ENCODE results near the gene HNRNPA0.
"Not testable (repeated sequence)": the region's sequence is repeated elsewhere in the genome, so short reads cannot be mapped to it uniquely, and the experiment has no call there.

The HNRNPA0 gene

DNA sequence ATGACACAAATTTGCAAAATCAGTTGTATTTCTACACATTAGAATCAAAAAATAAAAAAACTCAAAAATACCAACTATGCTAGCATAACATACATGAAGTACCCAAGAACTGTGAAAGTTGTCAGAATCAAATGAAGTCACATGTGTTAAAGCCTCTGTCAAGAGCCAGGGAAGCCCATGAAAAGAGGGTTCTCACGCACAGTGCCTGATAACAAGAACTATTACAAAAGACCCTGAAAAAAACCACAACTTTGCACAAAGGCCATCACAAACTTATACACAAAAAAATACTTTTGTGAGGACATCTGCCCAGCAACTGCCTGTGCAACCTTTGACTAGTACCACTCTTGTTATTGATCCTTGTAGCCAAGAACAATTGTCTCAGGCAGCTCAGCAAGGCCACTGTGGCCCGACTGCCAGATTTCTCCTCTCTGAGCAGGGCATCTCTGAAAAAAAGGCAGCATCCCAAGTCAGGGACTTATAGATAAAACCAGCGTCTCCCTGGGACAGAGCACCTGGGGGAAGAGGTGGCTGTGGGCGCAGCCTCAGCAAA is 28.9 kb upstream of the HNRNPA0 start:
- Histone ChIP-seq H3K27ac (ENCODE audit: insufficient read depth, low read length, poor library complexity, severe bottlenecking) (no peak overlapping the region), H3K27me3 (replicated peaks; ENCODE audit: control insufficient read depth, insufficient read depth, low read length, poor library complexity, severe bottlenecking) (no peaks in the 10 kb centered on the region), H3K4me1 (ENCODE audit: control insufficient read depth, insufficient read depth, low read length, poor library complexity, severe bottlenecking) (no peaks in the 10 kb centered on the region), H3K9me3 (ENCODE audit: control insufficient read depth, low read length) (no peaks in the 10 kb centered on the region), H3K36me3 (ENCODE audit: control insufficient read depth, insufficient read depth, low read length) (no peaks in the 10 kb centered on the region), H3K4me3 (ENCODE audit: insufficient read depth, low read depth, low read length, poor library complexity, severe bottlenecking) (no peak overlapping the region)
- no peak for DNase-seq

DNA sequence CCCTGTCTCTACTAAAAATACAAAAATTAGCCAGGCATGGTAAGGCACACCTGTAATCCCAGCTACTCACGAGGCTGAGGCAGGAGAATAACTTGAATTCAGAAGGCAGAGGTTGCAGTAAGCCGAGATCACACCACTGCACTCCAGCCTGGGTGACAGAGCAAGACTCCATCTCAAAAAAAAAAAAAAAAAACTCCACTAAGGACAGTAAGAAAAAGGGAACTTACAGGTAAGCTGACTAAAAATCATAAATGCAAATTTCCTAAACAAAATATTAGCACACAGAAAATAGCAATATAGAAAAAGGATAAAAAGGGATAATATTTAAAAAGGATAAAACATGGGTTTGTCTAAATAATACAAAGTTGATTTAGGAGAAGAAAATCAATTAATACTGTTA is 27.9 kb upstream of the HNRNPA0 start:
- no peaks in the 10 kb centered on the region for H3K27me3 ChIP-seq (replicated peaks; ENCODE audit: control insufficient read depth, insufficient read depth, low read length, poor library complexity, severe bottlenecking)
- H3K9me3 ChIP-seq (ENCODE audit: control insufficient read depth, low read length), result no peaks in the 10 kb centered on the region
- no peak overlapping the region for H3K27ac ChIP-seq (ENCODE audit: insufficient read depth, low read length, poor library complexity, severe bottlenecking)
- H3K4me1 ChIP-seq (ENCODE audit: control insufficient read depth, insufficient read depth, low read length, poor library complexity, severe bottlenecking), result no peaks in the 10 kb centered on the region
- no peak for DNase-seq
- no peaks in the 10 kb centered on the region for H3K36me3 ChIP-seq (ENCODE audit: control insufficient read depth, insufficient read depth, low read length)
- H3K4me3 ChIP-seq (ENCODE audit: insufficient read depth, low read depth, low read length, poor library complexity, severe bottlenecking), result no peak overlapping the region

DNA sequence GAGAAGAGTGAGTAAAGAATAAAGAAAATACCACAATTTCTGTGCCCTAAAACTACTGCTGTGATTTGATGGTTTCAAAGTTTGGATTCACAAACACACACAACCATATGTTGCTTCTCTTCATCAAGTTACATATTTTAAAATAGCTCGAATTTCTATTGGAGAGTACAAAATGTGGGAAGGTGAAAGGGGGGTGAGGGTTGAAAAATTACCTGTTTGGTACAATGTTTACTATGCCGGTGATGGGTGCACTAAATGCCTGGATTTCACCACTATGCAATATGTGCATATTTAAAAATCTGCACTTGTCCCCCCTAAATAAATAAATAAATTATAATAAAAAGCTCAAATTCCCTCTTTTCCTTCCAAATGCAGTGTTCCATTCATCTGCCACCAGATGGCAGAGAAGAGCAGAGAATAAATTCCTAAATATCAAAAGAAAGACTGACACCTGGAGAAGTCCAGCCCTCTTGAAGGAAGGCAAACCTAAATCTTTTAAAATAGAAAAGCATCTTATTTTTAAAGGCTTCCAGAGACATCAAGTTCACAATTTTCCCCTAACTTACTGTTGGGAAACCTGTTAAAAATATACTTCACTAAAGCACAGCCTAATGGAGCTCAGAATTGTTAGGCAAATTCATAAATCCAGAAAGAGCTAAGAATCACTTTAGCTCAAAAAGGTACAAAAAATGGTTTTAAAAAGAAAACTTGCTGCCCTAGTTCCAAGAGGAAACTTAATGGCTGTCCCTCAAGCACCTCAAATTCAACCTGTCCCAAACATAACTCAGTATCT is 24.8 kb upstream of the HNRNPA0 start:
- no peak overlapping the region for H3K27ac ChIP-seq (ENCODE audit: insufficient read depth, low read length, poor library complexity, severe bottlenecking)
- H3K4me3 ChIP-seq (ENCODE audit: insufficient read depth, low read depth, low read length, poor library complexity, severe bottlenecking), result no peak overlapping the region
- H3K36me3 ChIP-seq (ENCODE audit: control insufficient read depth, insufficient read depth, low read length), result no peaks in the 10 kb centered on the region
- H3K9me3 ChIP-seq (ENCODE audit: control insufficient read depth, low read length), result no peaks in the 10 kb centered on the region
- no peaks in the 10 kb centered on the region for H3K27me3 ChIP-seq (replicated peaks; ENCODE audit: control insufficient read depth, insufficient read depth, low read length, poor library complexity, severe bottlenecking)
- H3K4me1 ChIP-seq (ENCODE audit: control insufficient read depth, insufficient read depth, low read length, poor library complexity, severe bottlenecking), result no peaks in the 10 kb centered on the region
- DNase-seq, result no peak

GRCh38 chr5:137767937-137768336 is 13.8 kb upstream of the HNRNPA0 start:
- not testable (repeated sequence) for DNase-seq; H3K4me3 ChIP-seq (ENCODE audit: insufficient read depth, low read depth, low read length, poor library complexity, severe bottlenecking); H3K27ac ChIP-seq (ENCODE audit: insufficient read depth, low read length, poor library complexity, severe bottlenecking); H3K36me3 ChIP-seq (ENCODE audit: control insufficient read depth, insufficient read depth, low read length); H3K4me1 ChIP-seq (ENCODE audit: control insufficient read depth, insufficient read depth, low read length, poor library complexity, severe bottlenecking); H3K27me3 ChIP-seq (replicated peaks; ENCODE audit: control insufficient read depth, insufficient read depth, low read length, poor library complexity, severe bottlenecking); H3K9me3 ChIP-seq (ENCODE audit: control insufficient read depth, low read length)

- no peak for DNase-seq
- Histone ChIP-seq H3K36me3 (ENCODE audit: control insufficient read depth, insufficient read depth, low read length) (no peaks in the 10 kb centered on the region), H3K4me1 (ENCODE audit: control insufficient read depth, insufficient read depth, low read length, poor library complexity, severe bottlenecking) (no peaks in the 10 kb centered on the region)
These were observed 7.4 kb upstream of the HNRNPA0 start for GRCh38 chr5:137761566-137761965.

GRCh38 chr5:137760719-137761516 is 6.8 kb upstream of the HNRNPA0 start:
- no peak for DNase-seq
- no peaks in the 10 kb centered on the region for H3K27me3 ChIP-seq (replicated peaks; ENCODE audit: control insufficient read depth, insufficient read depth, low read length, poor library complexity, severe bottlenecking)
- H3K27ac ChIP-seq (ENCODE audit: insufficient read depth, low read length, poor library complexity, severe bottlenecking), result no peak overlapping the region

More at GRCh38 chr5:137761566-137761965, 7.4 kb upstream of the HNRNPA0 start:
- H3K9me3 ChIP-seq (ENCODE audit: control insufficient read depth, low read length), result no peaks in the 10 kb centered on the region
- no peak overlapping the region for H3K27ac ChIP-seq (ENCODE audit: insufficient read depth, low read length, poor library complexity, severe bottlenecking)
- no peaks in the 10 kb centered on the region for H3K27me3 ChIP-seq (replicated peaks; ENCODE audit: control insufficient read depth, insufficient read depth, low read length, poor library complexity, severe bottlenecking)
- H3K4me3 ChIP-seq (ENCODE audit: insufficient read depth, low read depth, low read length, poor library complexity, severe bottlenecking), result no peak overlapping the region

GRCh38 chr5:137760294-137760693 is 6.1 kb upstream of the HNRNPA0 start:
- no peaks in the 10 kb centered on the region for H3K27me3 ChIP-seq (replicated peaks; ENCODE audit: control insufficient read depth, insufficient read depth, low read length, poor library complexity, severe bottlenecking)
- peaks cover under 1% of the 10 kb centered on the region for H3K4me1 ChIP-seq (ENCODE audit: control insufficient read depth, insufficient read depth, low read length, poor library complexity, severe bottlenecking)
- no peak for DNase-seq
- H3K4me3 ChIP-seq (ENCODE audit: insufficient read depth, low read depth, low read length, poor library complexity, severe bottlenecking), result no peak overlapping the region
- H3K27ac ChIP-seq (ENCODE audit: insufficient read depth, low read length, poor library complexity, severe bottlenecking), result no peak overlapping the region
- H3K9me3 ChIP-seq (ENCODE audit: control insufficient read depth, low read length), result no peaks in the 10 kb centered on the region
- no peaks in the 10 kb centered on the region for H3K36me3 ChIP-seq (ENCODE audit: control insufficient read depth, insufficient read depth, low read length)

More at GRCh38 chr5:137760719-137761516, 6.8 kb upstream of the HNRNPA0 start:
- Histone ChIP-seq H3K4me1 (ENCODE audit: control insufficient read depth, insufficient read depth, low read length, poor library complexity, severe bottlenecking) (no peaks in the 10 kb centered on the region), H3K4me3 (ENCODE audit: insufficient read depth, low read depth, low read length, poor library complexity, severe bottlenecking) (no peak overlapping the region), H3K9me3 (ENCODE audit: control insufficient read depth, low read length) (no peaks in the 10 kb centered on the region), H3K36me3 (ENCODE audit: control insufficient read depth, insufficient read depth, low read length) (no peaks in the 10 kb centered on the region)

DNA sequence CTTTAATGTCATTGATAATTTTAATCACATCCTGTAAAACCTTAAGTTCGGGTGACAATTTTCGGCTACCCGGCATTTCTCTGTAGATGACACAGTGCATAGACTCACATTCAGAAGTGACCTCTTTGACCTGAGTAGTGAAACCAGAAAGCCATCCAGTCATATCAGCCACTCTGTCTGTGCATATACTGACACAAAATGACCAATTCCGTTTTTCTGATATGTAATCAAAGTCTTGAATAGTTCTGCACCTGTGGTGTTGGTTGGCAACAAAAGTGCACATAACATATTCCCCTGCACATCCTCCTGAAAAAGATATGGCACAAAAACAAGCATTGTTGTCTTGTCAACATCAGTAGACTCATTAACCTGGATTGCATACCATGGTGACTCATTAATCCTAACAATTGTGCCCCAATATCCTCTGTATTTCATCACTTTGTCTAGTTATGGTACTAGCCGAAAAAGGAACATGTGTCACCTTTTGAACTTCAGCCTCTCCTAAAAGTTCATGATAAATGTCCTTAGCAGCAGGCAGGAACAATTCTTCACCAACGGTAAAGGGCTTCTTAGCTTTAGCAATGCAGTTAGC is 4.6 kb upstream of the HNRNPA0 start:
- Histone ChIP-seq H3K4me3 (ENCODE audit: insufficient read depth, low read depth, low read length, poor library complexity, severe bottlenecking) (no peak overlapping the region), H3K4me1 (ENCODE audit: control insufficient read depth, insufficient read depth, low read length, poor library complexity, severe bottlenecking) (peaks cover 2% of the 10 kb centered on the region), H3K36me3 (ENCODE audit: control insufficient read depth, insufficient read depth, low read length) (no peaks in the 10 kb centered on the region), H3K27ac (ENCODE audit: insufficient read depth, low read length, poor library complexity, severe bottlenecking) (no peak overlapping the region), H3K9me3 (ENCODE audit: control insufficient read depth, low read length) (no peaks in the 10 kb centered on the region), H3K27me3 (replicated peaks; ENCODE audit: control insufficient read depth, insufficient read depth, low read length, poor library complexity, severe bottlenecking) (no peaks in the 10 kb centered on the region)
- DNase-seq, result no peak

DNA sequence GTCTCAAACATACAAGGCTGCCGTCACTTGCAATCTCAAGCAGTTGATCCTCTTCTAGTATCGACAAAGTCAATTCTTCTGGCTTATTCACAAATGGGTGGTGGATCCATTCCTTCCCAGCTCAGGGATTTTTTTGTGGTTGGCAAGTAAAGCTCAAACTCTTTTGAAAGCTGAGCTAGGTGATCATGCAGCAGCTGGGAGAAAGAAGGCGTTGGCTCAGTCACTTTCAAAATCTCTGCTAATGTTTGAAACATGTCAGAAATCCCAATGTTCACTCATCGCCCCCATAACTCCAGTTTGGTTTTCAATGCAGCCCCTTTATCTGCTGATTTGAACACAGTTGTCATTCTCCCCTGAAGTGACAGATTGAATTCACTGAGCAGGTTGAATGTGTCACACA is 4.0 kb upstream of the HNRNPA0 start:
- Histone ChIP-seq H3K36me3 (ENCODE audit: control insufficient read depth, insufficient read depth, low read length) (no peaks in the 10 kb centered on the region), H3K27ac (ENCODE audit: insufficient read depth, low read length, poor library complexity, severe bottlenecking) (no peak overlapping the region), H3K27me3 (replicated peaks; ENCODE audit: control insufficient read depth, insufficient read depth, low read length, poor library complexity, severe bottlenecking) (no peaks in the 10 kb centered on the region), H3K4me1 (ENCODE audit: control insufficient read depth, insufficient read depth, low read length, poor library complexity, severe bottlenecking) (peaks cover 2% of the 10 kb centered on the region), H3K4me3 (ENCODE audit: insufficient read depth, low read depth, low read length, poor library complexity, severe bottlenecking) (no peak overlapping the region), H3K9me3 (ENCODE audit: control insufficient read depth, low read length) (no peaks in the 10 kb centered on the region)
- no peak for DNase-seq
